ENCODE measurements around the gene MCF2L.

Gene MCF2L

GRCh38 chr13:112987682-112988024, 18.6 kb downstream of the MCF2L start:
- no peak overlapping the region for H3K4me3 ChIP-seq (ENCODE audit: low read depth, low read length)
- no peak for DNase-seq (ENCODE audit: low read depth, low spot score)
- in situ Hi-C loops (cut with HindIII; ENCODE audit: low sequenced_read_pairs), result no loop called here
- TF ChIP-seq CTCF (IDR thresholded peaks at IDR 0.05; ENCODE audit: low read depth, low read length), result no peak

- DNase-seq (ENCODE audit: low read depth, low spot score), result no peak
Measured at GRCh38 chr13:112990783-112991182, 21.8 kb downstream of the MCF2L start.

GRCh38 chr13:112991609-112992008, 22.6 kb downstream of the MCF2L start:
- no peak for TF ChIP-seq CTCF (IDR thresholded peaks at IDR 0.05; ENCODE audit: low read depth, low read length)
- no peak for DNase-seq (ENCODE audit: low read depth, low spot score)
- no peak overlapping the region for H3K4me3 ChIP-seq (ENCODE audit: low read depth, low read length)
- in situ Hi-C loops (cut with HindIII; ENCODE audit: low sequenced_read_pairs), result no loop called here

More at GRCh38 chr13:112990783-112991182, 21.8 kb downstream of the MCF2L start:
- H3K4me3 ChIP-seq (ENCODE audit: low read depth, low read length), result no peak overlapping the region
- no peak for TF ChIP-seq CTCF (IDR thresholded peaks at IDR 0.05; ENCODE audit: low read depth, low read length)
- in situ Hi-C loops (cut with HindIII; ENCODE audit: low sequenced_read_pairs), result no loop called here

GRCh38 chr13:112992931-112993680, 24.1 kb downstream of the MCF2L start:
- TF ChIP-seq CTCF (IDR thresholded peaks at IDR 0.05; ENCODE audit: low read depth, low read length), result no peak
- in situ Hi-C loops (cut with HindIII; ENCODE audit: low sequenced_read_pairs), result no loop called here
- no peak overlapping the region for H3K4me3 ChIP-seq (ENCODE audit: low read depth, low read length)
- no peak for DNase-seq (ENCODE audit: low read depth, low spot score)

GRCh38 chr13:112994084-112994780, 25.2 kb downstream of the MCF2L start:
- H3K4me3 ChIP-seq (ENCODE audit: low read depth, low read length), result no peak overlapping the region
- in situ Hi-C loops (cut with HindIII; ENCODE audit: low sequenced_read_pairs), result no loop called here

GRCh38 chr13:112994781-112995355, 25.9 kb downstream of the MCF2L start:
- DNase-seq (ENCODE audit: low read depth, low spot score), result no peak
- in situ Hi-C loops (cut with HindIII; ENCODE audit: low sequenced_read_pairs), result no loop called here
- H3K4me3 ChIP-seq (ENCODE audit: low read depth, low read length), result no peak overlapping the region
- no peak for TF ChIP-seq CTCF (IDR thresholded peaks at IDR 0.05; ENCODE audit: low read depth, low read length)

More at GRCh38 chr13:112994084-112994780, 25.2 kb downstream of the MCF2L start:
- no peak for TF ChIP-seq CTCF (IDR thresholded peaks at IDR 0.05; ENCODE audit: low read depth, low read length)
- DNase-seq (ENCODE audit: low read depth, low spot score), result no peak

All from astrocyte of the spinal cord (primary cell).